ENCODE results near the gene ARHGAP5. TPM values are rescaled to one million over a fixed set of nuclear protein-coding genes. Genes with fewer than 3 reads are reported as not detected.

ARHGAP5 gene
- total and polyA plus RNA-seq, 4 experiments from 2014 or later, result 28.0 to 109 (median 71.8) TPM

DNA sequence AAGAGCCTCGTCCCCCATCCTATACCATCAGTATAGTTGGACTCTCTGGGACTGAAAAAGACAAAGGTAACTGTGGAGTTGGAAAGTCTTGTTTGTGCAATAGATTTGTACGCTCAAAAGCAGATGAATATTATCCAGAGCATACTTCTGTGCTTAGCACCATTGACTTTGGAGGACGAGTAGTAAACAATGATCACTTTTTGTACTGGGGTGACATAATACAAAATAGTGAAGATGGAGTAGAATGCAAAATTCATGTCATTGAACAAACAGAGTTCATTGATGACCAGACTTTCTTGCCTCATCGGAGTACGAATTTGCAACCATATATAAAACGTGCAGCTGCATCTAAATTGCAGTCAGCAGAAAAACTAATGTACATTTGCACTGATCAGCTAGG is 13.6 kb downstream of the ARHGAP5 start:
- intact Hi-C loops (cut with micrococcal nuclease), result no loop called here
- Mint-ChIP-seq H3K4me3 (no peak overlapping the region), H3K36me3 (peaks cover 39 to 40% of the 10 kb centered on the region in 2 donors), H3K27ac (no peak overlapping the region), H3K4me1 (peaks cover 27 to 36% (median 28%) of the 10 kb centered on the region in 4 donors), H3K27me3 (no peaks in the 10 kb centered on the region), H3K9me3 (no peaks in the 10 kb centered on the region)
- Histone ChIP-seq H3K4me1 (ENCODE audit: insufficient read depth, low read length) (peaks cover 9% of the 10 kb centered on the region), H3K4me3 (ENCODE audit: low read length in 2 of 2) (no peak overlapping the region), H3K9me3 (ENCODE audit: control insufficient read depth in 1 of 2, low read length in 2 of 2) (no peaks in the 10 kb centered on the region), H3K27me3 (ENCODE audit: insufficient read depth, low read length) (no peaks in the 10 kb centered on the region), H3K27ac (ENCODE audit: low read depth, low read length) (no peak overlapping the region), H3K36me3 (ENCODE audit: insufficient read depth, low read length) (peaks cover 7% of the 10 kb centered on the region)
- POLR2A ChIA-PET (ENCODE audit: partially characterized antibody), result no interaction called here
- no peak for DNase-seq
- CTCF ChIA-PET (ENCODE audit: partially characterized antibody), result no interaction called here

- intact Hi-C loops (cut with micrococcal nuclease), result no loop called here
- Histone ChIP-seq H3K4me3 (ENCODE audit: low read length in 2 of 2) (no peak overlapping the region), H3K9me3 (ENCODE audit: control insufficient read depth in 1 of 2, low read length in 2 of 2) (no peaks in the 10 kb centered on the region), H3K27me3 (ENCODE audit: insufficient read depth, low read length) (no peaks in the 10 kb centered on the region), H3K4me1 (ENCODE audit: insufficient read depth, low read length) (peaks cover 42% of the 10 kb centered on the region), H3K36me3 (ENCODE audit: insufficient read depth, low read length) (no peaks in the 10 kb centered on the region), H3K27ac (ENCODE audit: low read depth, low read length) (no peak overlapping the region)
- no peak overlapping the region for H3K4me3 Mint-ChIP-seq
- no peaks in the 10 kb centered on the region for H3K9me3 Mint-ChIP-seq
- peaks cover 38 to 55% (median 49%) of the 10 kb centered on the region in 4 donors for H3K4me1 Mint-ChIP-seq
- ChIA-PET CTCF (ENCODE audit: partially characterized antibody) (interaction anchor here (0.9 kb wide), 2 partner anchors 26 to 100 kb away, joined by 3 read pairs; no protein-coding TSS in a partner anchor), POLR2A (ENCODE audit: partially characterized antibody) (no interaction called here)
- H3K36me3 Mint-ChIP-seq, result peaks cover 8 to 9% of the 10 kb centered on the region in 2 donors
- no peaks in the 10 kb centered on the region for H3K27me3 Mint-ChIP-seq
- no peak for DNase-seq
- H3K27ac Mint-ChIP-seq, result no peak overlapping the region
Measured at GRCh38 chr14:32099473-32099872, 22.4 kb downstream of the ARHGAP5 start.

DNA sequence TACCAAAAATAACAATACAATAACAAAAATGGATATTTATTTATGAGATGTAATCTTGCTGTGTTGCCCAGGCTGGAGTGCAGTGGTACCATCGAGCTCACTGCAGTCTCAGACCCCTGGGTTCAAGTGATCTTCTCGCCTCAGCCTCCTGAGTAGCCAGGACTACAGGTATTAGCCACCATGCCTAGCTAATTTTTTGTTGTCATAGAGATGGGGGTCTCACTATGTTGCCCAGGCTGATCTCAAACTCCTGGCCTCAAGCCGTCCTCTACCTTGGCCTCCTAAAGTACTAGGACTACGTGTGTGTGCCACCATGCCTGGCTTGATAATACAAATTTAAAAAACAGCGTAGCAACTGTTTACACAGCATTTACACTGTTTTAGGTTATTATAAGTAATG is 23.1 kb downstream of the ARHGAP5 start:
- Histone ChIP-seq H3K27ac (ENCODE audit: low read depth, low read length) (no peak overlapping the region), H3K9me3 (ENCODE audit: control insufficient read depth in 1 of 2, low read length in 2 of 2) (no peaks in the 10 kb centered on the region), H3K4me3 (ENCODE audit: low read length in 2 of 2) (no peak overlapping the region), H3K27me3 (ENCODE audit: insufficient read depth, low read length) (no peaks in the 10 kb centered on the region), H3K36me3 (ENCODE audit: insufficient read depth, low read length) (no peaks in the 10 kb centered on the region), H3K4me1 (ENCODE audit: insufficient read depth, low read length) (peaks cover 49% of the 10 kb centered on the region)
- Mint-ChIP-seq H3K27ac (peak overlapping the region in 4 of 7 donors; percentile 25 to 79 (median 30)), H3K27me3 (no peaks in the 10 kb centered on the region), H3K4me3 (no peak overlapping the region), H3K4me1 (peaks cover 43 to 60% (median 56%) of the 10 kb centered on the region in 4 donors), H3K36me3 (peaks cover 8% of the 10 kb centered on the region in 2 donors), H3K9me3 (no peaks in the 10 kb centered on the region)
- intact Hi-C loops (cut with micrococcal nuclease), result no loop called here
- ChIA-PET POLR2A (ENCODE audit: partially characterized antibody) (no interaction called here), CTCF (ENCODE audit: partially characterized antibody) (interaction anchor here (0.9 kb wide), 2 partner anchors 27 to 99 kb away, joined by 3 read pairs; no protein-coding TSS in a partner anchor)
- no peak for DNase-seq

GRCh38 chr14:32102152-32102787 is 25.2 kb downstream of the ARHGAP5 start:
- DNase-seq, result peak in 4 of 5 donors; percentile 42 to 57 (median 51)
- peak overlapping the region; percentile 81 to 93 (median 89) for H3K27ac Mint-ChIP-seq
- no peaks in the 10 kb centered on the region for H3K9me3 ChIP-seq (ENCODE audit: control insufficient read depth in 1 of 2, low read length in 2 of 2)
- H3K4me1 Mint-ChIP-seq, result peaks cover 46 to 66% (median 57%) of the 10 kb centered on the region in 4 donors
- H3K27me3 Mint-ChIP-seq, result no peaks in the 10 kb centered on the region
- ChIA-PET POLR2A (ENCODE audit: partially characterized antibody) (interaction anchor here (1.0 to 1.9 kb wide), 3 partner anchors 24 to 29 kb away, joined by 4 to 11 read pairs (median 5); partner anchors contain the start of gene ARHGAP5), CTCF (ENCODE audit: partially characterized antibody) (interaction anchor here (1.2 kb wide), 1 partner anchor 29 kb away, joined by 4 read pairs; no protein-coding TSS in a partner anchor)
- no peaks in the 10 kb centered on the region for H3K27me3 ChIP-seq (ENCODE audit: insufficient read depth, low read length)
- H3K4me3 Mint-ChIP-seq, result peak overlapping the region; percentile 51 to 79 (median 67)
- no peaks in the 10 kb centered on the region for H3K9me3 Mint-ChIP-seq
- peaks cover 3 to 8% of the 10 kb centered on the region in 2 donors for H3K36me3 Mint-ChIP-seq
- intact Hi-C loops (cut with micrococcal nuclease), result loop anchor here (1.0 kb wide), 1 partner anchor 26 kb away; no protein-coding TSS in a partner anchor
- no peak overlapping the region for H3K4me3 ChIP-seq (ENCODE audit: low read length in 2 of 2)
- H3K36me3 ChIP-seq (ENCODE audit: insufficient read depth, low read length), result no peaks in the 10 kb centered on the region
- H3K4me1 ChIP-seq (ENCODE audit: insufficient read depth, low read length), result peaks cover 53% of the 10 kb centered on the region
- H3K27ac ChIP-seq (ENCODE audit: low read depth, low read length), result no peak overlapping the region

- Mint-ChIP-seq H3K36me3 (peaks cover 3 to 6% of the 10 kb centered on the region in 2 donors), H3K4me3 (peak overlapping the region in 5 of 8 donors; percentile 9 to 79 (median 60)), H3K9me3 (no peaks in the 10 kb centered on the region), H3K4me1 (peaks cover 44 to 64% (median 54%) of the 10 kb centered on the region in 4 donors), H3K27me3 (no peaks in the 10 kb centered on the region), H3K27ac (peak overlapping the region in 6 of 7 donors; percentile 81 to 93 (median 86))
- Histone ChIP-seq H3K27ac (ENCODE audit: low read depth, low read length) (no peak overlapping the region), H3K4me3 (ENCODE audit: low read length in 2 of 2) (no peak overlapping the region), H3K36me3 (ENCODE audit: insufficient read depth, low read length) (no peaks in the 10 kb centered on the region), H3K9me3 (ENCODE audit: control insufficient read depth in 1 of 2, low read length in 2 of 2) (no peaks in the 10 kb centered on the region), H3K27me3 (ENCODE audit: insufficient read depth, low read length) (no peaks in the 10 kb centered on the region), H3K4me1 (ENCODE audit: insufficient read depth, low read length) (peaks cover 60% of the 10 kb centered on the region)
- DNase-seq, result no peak
- ChIA-PET CTCF (ENCODE audit: partially characterized antibody) (no interaction called here), POLR2A (ENCODE audit: partially characterized antibody) (interaction anchor here (1.0 to 1.9 kb wide), 3 partner anchors 25 to 29 kb away, joined by 4 to 11 read pairs (median 5); partner anchors contain the start of gene ARHGAP5)
- intact Hi-C loops (cut with micrococcal nuclease), result loop anchor here (1.0 kb wide), 1 partner anchor 27 kb away; no protein-coding TSS in a partner anchor
Measured at GRCh38 chr14:32102968-32103367, 25.9 kb downstream of the ARHGAP5 start.

DNA sequence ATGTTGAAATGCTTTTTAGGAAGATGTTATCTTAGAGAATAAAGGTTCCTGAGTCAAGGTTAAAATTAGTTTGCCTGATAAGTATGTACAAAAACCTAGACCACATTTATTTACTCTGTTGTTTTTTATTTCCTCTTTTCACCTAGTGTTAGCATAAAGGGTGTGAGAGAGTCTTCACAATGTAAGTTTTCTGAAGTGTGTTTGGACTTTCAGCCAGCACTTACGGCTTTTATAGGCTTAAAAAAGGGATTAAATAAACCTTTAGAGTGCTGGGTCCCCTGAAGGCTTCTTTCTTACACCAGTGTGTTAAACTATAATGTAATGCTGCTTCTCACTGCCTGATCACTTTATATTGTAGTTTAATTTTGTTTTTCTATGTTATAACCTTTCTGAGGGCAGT is 27.2 kb downstream of the ARHGAP5 start:
- POLR2A ChIA-PET (ENCODE audit: partially characterized antibody), result no interaction called here
- Mint-ChIP-seq H3K4me3 (no peak overlapping the region), H3K36me3 (peaks cover 3 to 4% of the 10 kb centered on the region in 2 donors), H3K9me3 (no peaks in the 10 kb centered on the region), H3K27me3 (no peaks in the 10 kb centered on the region), H3K27ac (peak overlapping the region in 2 of 7 donors; percentile 20 to 37), H3K4me1 (peaks cover 37 to 52% (median 45%) of the 10 kb centered on the region in 4 donors)
- DNase-seq, result no peak
- Histone ChIP-seq H3K27me3 (ENCODE audit: insufficient read depth, low read length) (no peaks in the 10 kb centered on the region), H3K36me3 (ENCODE audit: insufficient read depth, low read length) (no peaks in the 10 kb centered on the region), H3K27ac (ENCODE audit: low read depth, low read length) (no peak overlapping the region), H3K9me3 (ENCODE audit: control insufficient read depth in 1 of 2, low read length in 2 of 2) (no peaks in the 10 kb centered on the region), H3K4me3 (ENCODE audit: low read length in 2 of 2) (no peak overlapping the region), H3K4me1 (ENCODE audit: insufficient read depth, low read length) (peaks cover 61% of the 10 kb centered on the region)
- intact Hi-C loops (cut with micrococcal nuclease), result no loop called here
- CTCF ChIA-PET (ENCODE audit: partially characterized antibody), result no interaction called here

- Histone ChIP-seq H3K9me3 (ENCODE audit: control insufficient read depth in 1 of 2, low read length in 2 of 2) (no peaks in the 10 kb centered on the region), H3K36me3 (ENCODE audit: insufficient read depth, low read length) (no peaks in the 10 kb centered on the region), H3K4me1 (ENCODE audit: insufficient read depth, low read length) (peaks cover 61% of the 10 kb centered on the region), H3K4me3 (ENCODE audit: low read length in 2 of 2) (no peak overlapping the region), H3K27me3 (ENCODE audit: insufficient read depth, low read length) (no peaks in the 10 kb centered on the region), H3K27ac (ENCODE audit: low read depth, low read length) (no peak overlapping the region)
- Mint-ChIP-seq H3K4me3 (no peak overlapping the region), H3K27ac (peak overlapping the region in 2 of 7 donors; percentile 8 to 20), H3K9me3 (no peaks in the 10 kb centered on the region), H3K36me3 (peaks cover 4 to 5% of the 10 kb centered on the region in 2 donors), H3K27me3 (no peaks in the 10 kb centered on the region), H3K4me1 (peaks cover 38 to 53% (median 45%) of the 10 kb centered on the region in 4 donors)
- intact Hi-C loops (cut with micrococcal nuclease), result no loop called here
- CTCF ChIA-PET (ENCODE audit: partially characterized antibody), result interaction anchor here (0.6 kb wide), 1 partner anchor 38 kb away, joined by 3 read pairs; no protein-coding TSS in a partner anchor
- DNase-seq, result no peak
- POLR2A ChIA-PET (ENCODE audit: partially characterized antibody), result no interaction called here
Measured at GRCh38 chr14:32104803-32105202, 27.7 kb downstream of the ARHGAP5 start.
